Activated CD8-positive, alpha-beta memory T cell treated with anti-CD3 and anti-CD28 coated beads for 36 hours (primary cell): ENCODE measurements around the gene IL27RA. TPM values are rescaled to one million over a fixed set of nuclear protein-coding genes. Genes with fewer than 3 reads are reported as not detected.

Experiments used
- CTCF ChIA-PET: fragments of 350-600 bp; sonication (Branson Sonifier 250); formaldehyde crosslinking; loops from one replicate; lab custom pipeline; 2021; ENCODE audit warnings: antibody characterized with exemption; lab: Charles Lee
- POLR2A ChIA-PET: fragments of 350-600 bp; sonication (Branson Sonifier 250); formaldehyde crosslinking; loops from one replicate; lab custom pipeline; 2021; ENCODE audit warnings: antibody characterized with exemption; lab: Charles Lee
- total RNA-seq, 2 experiments: library from RNA; stranded (reverse); gene quantifications; one replicate each; pipeline ENCODE4 v1.2.3, GENCODE V29; 2021

The IL27RA gene
- total RNA-seq: 10 to 100 TPM; 60.1 to 61.1 TPM

- POLR2A ChIA-PET: interaction anchor here (0.6 to 2.0 kb wide), 10 partner anchors 10 to 195 kb away, joined by 3 to 11 read pairs (median 4); partner anchors contain the start of gene RFX1
Measured at GRCh38 chr19:14031719-14032480, at the start of gene IL27RA. IL27RA (plus strand) TSS chr19:14031762; CDS start chr19:14031873, 111 bp downstream.

GRCh38 chr19:13981988-13982501 lies 49.5 kb upstream of the IL27RA start:
- ChIA-PET POLR2A (no interaction called here), CTCF (interaction anchor here (0.8 kb wide), 1 partner anchor 87 kb away, joined by 3 read pairs; no protein-coding TSS in a partner anchor)

More at GRCh38 chr19:14031719-14032480, at the start of gene IL27RA:
- CTCF ChIA-PET: interaction anchor here (0.6 to 2.4 kb wide), 23 partner anchors 10 to 911 kb away, joined by 3 to 17 read pairs (median 4); partner anchors contain the start of genes ASF1B and MISP3

- CTCF ChIA-PET: no interaction called here
- POLR2A ChIA-PET: no interaction called here
Measured at GRCh38 chr19:13982773-13983172, 48.8 kb upstream of the IL27RA start.

- ChIA-PET POLR2A (no interaction called here), CTCF (interaction anchor here (0.6 kb wide), 1 partner anchor 1406 kb away, joined by 4 read pairs; no protein-coding TSS in a partner anchor)
Measured at GRCh38 chr19:13983213-13983889, 48.2 kb upstream of the IL27RA start.

- CTCF ChIA-PET: interaction anchor here (0.7 kb wide), 1 partner anchor 14 kb away, joined by 3 read pairs; no protein-coding TSS in a partner anchor
- POLR2A ChIA-PET: no interaction called here
Measured at GRCh38 chr19:13984186-13984585, 47.4 kb upstream of the IL27RA start.

GRCh38 chr19:13984875-13985741 lies 46.5 kb upstream of the IL27RA start:
- ChIA-PET CTCF (interaction anchor here (0.6 to 2.1 kb wide), 3 partner anchors 14 to 1188 kb away, joined by 3 to 6 read pairs (median 3); partner anchors contain the start of gene IL27RA), POLR2A (interaction anchor here (0.6 to 1.3 kb wide), 4 partner anchors 12 to 22 kb away, joined by 4 to 8 read pairs (median 4); partner anchors contain the start of gene RFX1)

GRCh38 chr19:13985771-13986347 lies 45.7 kb upstream of the IL27RA start:
- CTCF ChIA-PET: interaction anchor here (2.1 kb wide), 1 partner anchor 46 kb away, joined by 6 read pairs; the partner anchor contains the start of gene IL27RA

GRCh38 chr19:13986348-13986904 lies 45.1 kb upstream of the IL27RA start:
- POLR2A ChIA-PET: interaction anchor here (0.7 to 2.4 kb wide), 4 partner anchors 19 to 150 kb away, joined by 3 to 19 read pairs (median 7); partner anchors contain the start of genes IL27RA and RFX1
- CTCF ChIA-PET: interaction anchor here (0.6 to 2.1 kb wide), 7 partner anchors 10 to 73 kb away, joined by 3 to 6 read pairs (median 3); partner anchors contain the start of gene IL27RA

More at GRCh38 chr19:13985771-13986347, 45.7 kb upstream of the IL27RA start:
- POLR2A ChIA-PET: interaction anchor here (0.6 to 2.4 kb wide), 5 partner anchors 11 to 46 kb away, joined by 3 to 19 read pairs (median 8); partner anchors contain the start of genes IL27RA and RFX1

GRCh38 chr19:13987101-13987890 lies 44.3 kb upstream of the IL27RA start:
- ChIA-PET POLR2A (interaction anchor here (0.8 to 2.4 kb wide), 3 partner anchors 18 to 151 kb away, joined by 3 to 19 read pairs (median 11); partner anchors contain the start of genes IL27RA and RFX1), CTCF (interaction anchor here (0.6 to 2.0 kb wide), 8 partner anchors 9 to 101 kb away, joined by 3 to 5 read pairs (median 3); no protein-coding TSS in a partner anchor)

- POLR2A ChIA-PET: interaction anchor here (1.2 kb wide), 1 partner anchor 13 kb away, joined by 4 read pairs; no protein-coding TSS in a partner anchor
- CTCF ChIA-PET: no interaction called here
Measured at GRCh38 chr19:13989487-13989886, 42.1 kb upstream of the IL27RA start.

- ChIA-PET POLR2A (interaction anchor here (1.2 kb wide), 1 partner anchor 13 kb away, joined by 4 read pairs; no protein-coding TSS in a partner anchor), CTCF (no interaction called here)
Measured at GRCh38 chr19:13990085-13990484, 41.5 kb upstream of the IL27RA start.

- ChIA-PET POLR2A (no interaction called here), CTCF (interaction anchor here (1.2 kb wide), 1 partner anchor 41 kb away, joined by 3 read pairs; no protein-coding TSS in a partner anchor)
Measured at GRCh38 chr19:13992025-13992424, 39.5 kb upstream of the IL27RA start.

GRCh38 chr19:13993590-13994300 lies 37.8 kb upstream of the IL27RA start:
- ChIA-PET POLR2A (no interaction called here), CTCF (no interaction called here)

GRCh38 chr19:13995017-13995728 lies 36.4 kb upstream of the IL27RA start:
- CTCF ChIA-PET: interaction anchor here (0.6 to 1.0 kb wide), 4 partner anchors 8 to 95 kb away, joined by 3 to 6 read pairs (median 3); no protein-coding TSS in a partner anchor
- POLR2A ChIA-PET: no interaction called here
